Loucy (cell line): ENCODE data around the gene RSF1.
A peak's percentile ranks its signal among the peaks of the same experiment; 100 is the strongest.
"Not testable (repeated sequence)": the region's sequence is repeated elsewhere in the genome, so short reads cannot be mapped to it uniquely, and the experiment has no call there.

ENCODE experiments used
- H2AFZ ChIP-seq: fragments of 200-600 bp; sonication (generic); 2 replicates; pipeline ENCODE4 v1.6.0; 2016; ENCODE audit warnings: antibody characterized with exemption, mild to moderate bottlenecking, low read length, moderate library complexity
- H3F3A ChIP-seq: fragments of 200-600 bp; 2 replicates; pipeline ENCODE4 v1.6.0; 2016; ENCODE audit warnings: antibody characterized with exemption, low read depth, mild to moderate bottlenecking
- H3K27me3 ChIP-seq: fragments of 200-600 bp; sonication (generic); 2 replicates; pipeline ENCODE4 v1.6.1; 2014; ENCODE audit warnings: low read length, mild to moderate bottlenecking; ENCODE audit not compliant: insufficient read depth, poor library complexity, severe bottlenecking
- H3K36me3 ChIP-seq: fragments of 200-600 bp; sonication (generic); 2 replicates; pipeline ENCODE4 v1.6.1; 2016; ENCODE audit warnings: low read length; ENCODE audit not compliant: insufficient read depth
- H3K4me1 ChIP-seq: fragments of 200-600 bp; sonication (generic); 2 replicates; pipeline ENCODE4 v1.5.1; 2014; ENCODE audit warnings: low read length, mild to moderate bottlenecking; ENCODE audit not compliant: insufficient read depth, poor library complexity, severe bottlenecking
- H3K4me2 ChIP-seq: fragments of 200-600 bp; sonication (generic); 2 replicates; pipeline ENCODE4 v1.6.0; 2014; ENCODE audit warnings: antibody characterized with exemption, low read length, low read depth, mild to moderate bottlenecking; ENCODE audit not compliant: poor library complexity, severe bottlenecking
- H3K4me3 ChIP-seq: fragments of 200-600 bp; sonication (generic); 2 replicates; pipeline ENCODE4 v1.5.1; 2014; ENCODE audit warnings: low read length, mild to moderate bottlenecking, mixed read lengths; ENCODE audit not compliant: poor library complexity, severe bottlenecking
- H3K79me2 ChIP-seq: fragments of 200-600 bp; sonication (generic); 2 replicates; pipeline ENCODE4 v1.6.1; 2014; ENCODE audit warnings: low read length; ENCODE audit not compliant: insufficient read depth
- H3K9ac ChIP-seq: fragments of 200-600 bp; sonication (generic); 2 replicates; pipeline ENCODE4 v1.6.0; 2014; ENCODE audit warnings: mild to moderate bottlenecking, low read depth, low read length, moderate library complexity; ENCODE audit not compliant: poor library complexity, severe bottlenecking
- H3K9me2 ChIP-seq: fragments of 200-600 bp; sonication (generic); replicated peaks from 2 replicates; pipeline ENCODE4 v1.6.1; 2016; ENCODE audit warnings: low read depth, low read length, mixed read lengths
- H3K9me3 ChIP-seq: fragments of 200-600 bp; sonication (generic); 2 replicates; pipeline ENCODE4 v1.6.1; 2014; ENCODE audit warnings: mild to moderate bottlenecking, antibody characterized with exemption, low read length, low read depth; ENCODE audit not compliant: insufficient read depth
- H4K20me1 ChIP-seq: fragments of 200-600 bp; sonication (generic); 2 replicates; pipeline ENCODE4 v1.6.0; 2014; ENCODE audit warnings: antibody characterized with exemption, low read length, mild to moderate bottlenecking; ENCODE audit not compliant: insufficient read depth, poor library complexity, severe bottlenecking
- CTCF ChIP-seq: fragments of 200-600 bp; sonication (generic); conservative IDR thresholded peaks from 2 replicates; pipeline ENCODE4 v1.5.1; 2014; ENCODE audit warnings: mild to moderate bottlenecking, antibody characterized with exemption, low read length
- EZH2phosphoT487 ChIP-seq: fragments of 200-600 bp; IDR thresholded peaks from 2 replicates; pipeline ENCODE4 v1.6.1; 2018; ENCODE audit warnings: antibody characterized with exemption, mild to moderate bottlenecking, moderate library complexity, borderline replicate concordance

Gene RSF1

GRCh38 chr11:77828926-77829325 is 8.4 kb upstream of the RSF1 start:
- no peaks in the 10 kb centered on the region for H3K9me2 ChIP-seq
- TF ChIP-seq EZH2phosphoT487 (no peak), CTCF (no peak)
- H3K27me3 ChIP-seq, result no peaks in the 10 kb centered on the region
- no peak overlapping the region for H3K4me2 ChIP-seq
- H3K4me3 ChIP-seq, result no peak overlapping the region
- H3K36me3 ChIP-seq, result no peaks in the 10 kb centered on the region
- no peaks in the 10 kb centered on the region for H4K20me1 ChIP-seq
- no peaks in the 10 kb centered on the region for H3K79me2 ChIP-seq
- no peak overlapping the region for H2AFZ ChIP-seq
- no peaks in the 10 kb centered on the region for H3K9me3 ChIP-seq
- no peaks in the 10 kb centered on the region for H3K4me1 ChIP-seq
- no peaks in the 10 kb centered on the region for H3F3A ChIP-seq
- no peak overlapping the region for H3K9ac ChIP-seq

GRCh38 chr11:77823775-77824174 is 3.3 kb upstream of the RSF1 start:
- H3K79me2 ChIP-seq, result peaks cover 26% of the 10 kb centered on the region
- H2AFZ ChIP-seq, result no peak overlapping the region
- H3K27me3 ChIP-seq, result peaks cover 7% of the 10 kb centered on the region
- H3K9ac ChIP-seq, result peak overlapping the region; percentile 36
- H4K20me1 ChIP-seq, result peaks cover 13% of the 10 kb centered on the region
- H3K9me3 ChIP-seq, result no peaks in the 10 kb centered on the region
- no peaks in the 10 kb centered on the region for H3F3A ChIP-seq
- peaks cover 4% of the 10 kb centered on the region for H3K4me1 ChIP-seq
- H3K4me3 ChIP-seq, result no peak overlapping the region
- H3K36me3 ChIP-seq, result no peaks in the 10 kb centered on the region
- no peaks in the 10 kb centered on the region for H3K9me2 ChIP-seq
- H3K4me2 ChIP-seq, result no peak overlapping the region
- TF ChIP-seq CTCF, result no peak
- TF ChIP-seq EZH2phosphoT487, result no peak

- not testable (repeated sequence) for H3K9me2 ChIP-seq, H3K27me3 ChIP-seq, H3K36me3 ChIP-seq, H2AFZ ChIP-seq, H3K9me3 ChIP-seq, H3K9ac ChIP-seq, H3F3A ChIP-seq
- H3K4me1 ChIP-seq, result peaks cover 18% of the 10 kb centered on the region
- peak overlapping the region; percentile 90 for H3K4me2 ChIP-seq
- peaks cover 30% of the 10 kb centered on the region for H4K20me1 ChIP-seq
- H3K4me3 ChIP-seq, result peak overlapping the region; percentile 99
- H3K79me2 ChIP-seq, result peaks cover 43% of the 10 kb centered on the region
These were observed 1.6 kb upstream of the RSF1 start for GRCh38 chr11:77822126-77822525.

GRCh38 chr11:77821349-77821851 is 878 bp upstream of the RSF1 start:
- Histone ChIP-seq H3K9me2 (no peaks in the 10 kb centered on the region), H3K4me1 (peaks cover 24% of the 10 kb centered on the region), H3K4me2 (peak overlapping the region; percentile 90), H3K79me2 (peaks cover 50% of the 10 kb centered on the region), H2AFZ (peak overlapping the region; percentile 84), H3K36me3 (no peaks in the 10 kb centered on the region), H4K20me1 (peaks cover 37% of the 10 kb centered on the region), H3K27me3 (peaks cover 7% of the 10 kb centered on the region), H3F3A (no peaks in the 10 kb centered on the region), H3K4me3 (peak overlapping the region; percentile 99), H3K9me3 (no peaks in the 10 kb centered on the region), H3K9ac (peak overlapping the region; percentile 91)
- TF ChIP-seq EZH2phosphoT487 (no peak), CTCF (no peak)
